ENCODE measurements around the gene SPECC1L. TPM values are rescaled to one million over a fixed set of nuclear protein-coding genes. Genes with fewer than 3 reads are reported as not detected.

SPECC1L gene
- total RNA-seq, 1 experiment from 2014 or later = 23.0 TPM

GRCh38 chr22:24367841-24368240 is 97.2 kb downstream of the SPECC1L start:
- H3K36me3 ChIP-seq (replicated peaks; ENCODE audit: control insufficient read depth, insufficient read depth, low read length) = peaks cover 16% of the 10 kb centered on the region

GRCh38 chr22:24370401-24370800 is 99.8 kb downstream of the SPECC1L start:
- Histone ChIP-seq H3K4me3 (ENCODE audit: insufficient read depth, low read depth, low read length) (no peak overlapping the region), H3K27me3 (ENCODE audit: control insufficient read depth, insufficient read depth, low read length) (no peaks in the 10 kb centered on the region), H3K36me3 (replicated peaks; ENCODE audit: control insufficient read depth, insufficient read depth, low read length) (peaks cover 14% of the 10 kb centered on the region)
- DNase-seq = no peak

More at GRCh38 chr22:24367841-24368240, 97.2 kb downstream of the SPECC1L start:
- DNase-seq = no peak
- H3K27me3 ChIP-seq (ENCODE audit: control insufficient read depth, insufficient read depth, low read length) = no peaks in the 10 kb centered on the region
- H3K4me3 ChIP-seq (ENCODE audit: insufficient read depth, low read depth, low read length) = no peak overlapping the region

- peaks cover 11% of the 10 kb centered on the region for H3K36me3 ChIP-seq (replicated peaks; ENCODE audit: control insufficient read depth, insufficient read depth, low read length)
- no peak for DNase-seq
- no peaks in the 10 kb centered on the region for H3K27me3 ChIP-seq (ENCODE audit: control insufficient read depth, insufficient read depth, low read length)
- H3K4me3 ChIP-seq (ENCODE audit: insufficient read depth, low read depth, low read length) = no peak overlapping the region
Measured at GRCh38 chr22:24376002-24376401, 105.4 kb downstream of the SPECC1L start.

DNA sequence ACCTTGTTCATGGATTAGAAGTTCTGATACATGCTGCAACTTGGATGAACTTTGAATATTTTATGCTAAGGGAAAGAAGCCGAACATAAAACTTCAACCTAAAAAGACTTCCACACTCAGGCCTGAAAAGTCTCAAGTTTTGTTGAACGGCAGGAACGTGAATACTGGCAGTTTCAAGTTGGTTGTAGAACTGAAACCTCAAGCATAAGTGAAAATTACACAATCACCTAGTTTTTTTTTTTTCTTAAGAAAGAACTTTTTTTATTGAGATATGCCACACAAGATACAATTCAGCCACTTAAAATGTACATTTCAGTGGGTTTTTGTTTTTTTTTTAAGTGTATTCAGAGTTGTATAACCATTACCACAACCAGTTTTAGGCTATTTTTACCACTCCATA is 106.0 kb downstream of the SPECC1L start:
- DNase-seq = no peak
- Histone ChIP-seq H3K4me3 (ENCODE audit: insufficient read depth, low read depth, low read length) (no peak overlapping the region), H3K27me3 (ENCODE audit: control insufficient read depth, insufficient read depth, low read length) (no peaks in the 10 kb centered on the region), H3K36me3 (replicated peaks; ENCODE audit: control insufficient read depth, insufficient read depth, low read length) (peaks cover 6% of the 10 kb centered on the region)

DNA sequence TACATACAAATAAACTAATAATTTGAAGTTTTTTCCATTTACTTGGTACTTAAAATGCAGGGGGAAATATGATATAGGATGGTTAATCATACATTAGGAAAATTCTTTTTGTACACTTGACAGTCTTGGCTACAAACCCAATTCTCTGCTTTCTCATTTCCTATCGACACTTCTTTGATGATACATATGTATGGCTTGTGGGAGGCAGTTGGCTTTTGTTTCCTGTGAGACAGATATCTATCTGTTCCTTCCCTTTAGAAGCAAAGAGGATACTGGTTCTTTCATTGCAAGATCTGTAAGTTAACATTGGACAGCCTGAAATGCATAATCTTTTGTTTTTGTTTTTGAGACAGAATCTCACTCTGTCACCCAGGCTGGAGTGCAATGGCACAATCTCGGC is 108.9 kb downstream of the SPECC1L start:
- Histone ChIP-seq H3K4me3 (ENCODE audit: insufficient read depth, low read depth, low read length) (no peak overlapping the region), H3K27me3 (ENCODE audit: control insufficient read depth, insufficient read depth, low read length) (no peaks in the 10 kb centered on the region), H3K36me3 (replicated peaks; ENCODE audit: control insufficient read depth, insufficient read depth, low read length) (peaks cover 4% of the 10 kb centered on the region)
- no peak for DNase-seq

- Histone ChIP-seq H3K27me3 (ENCODE audit: control insufficient read depth, insufficient read depth, low read length) (no peaks in the 10 kb centered on the region), H3K4me3 (ENCODE audit: insufficient read depth, low read depth, low read length) (no peak overlapping the region), H3K36me3 (replicated peaks; ENCODE audit: control insufficient read depth, insufficient read depth, low read length) (peaks cover 4% of the 10 kb centered on the region)
- DNase-seq = no peak
Measured at GRCh38 chr22:24380220-24380904, 109.7 kb downstream of the SPECC1L start.

DNA sequence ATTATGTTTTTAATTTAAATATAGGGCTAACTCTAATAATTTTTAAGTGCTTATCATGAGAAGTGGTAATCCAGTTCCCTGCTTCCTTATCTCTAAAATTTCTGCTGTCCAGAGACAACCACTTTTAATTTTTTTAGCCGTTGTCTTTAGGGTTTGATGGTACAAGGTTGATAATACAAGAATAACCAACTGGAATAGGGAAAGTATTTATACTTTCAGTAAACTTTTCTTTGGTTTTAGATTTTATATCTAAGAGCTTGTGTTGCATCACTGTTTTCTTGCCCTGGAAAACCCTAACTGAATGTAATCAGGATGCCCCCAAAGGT is 110.2 kb downstream of the SPECC1L start:
- H3K4me3 ChIP-seq (ENCODE audit: insufficient read depth, low read depth, low read length) = no peak overlapping the region
- DNase-seq = no peak
- no peaks in the 10 kb centered on the region for H3K27me3 ChIP-seq (ENCODE audit: control insufficient read depth, insufficient read depth, low read length)
- H3K36me3 ChIP-seq (replicated peaks; ENCODE audit: control insufficient read depth, insufficient read depth, low read length) = peaks cover 4% of the 10 kb centered on the region

GRCh38 chr22:24383061-24383460 is 112.4 kb downstream of the SPECC1L start:
- DNase-seq = no peak
- peaks cover 2% of the 10 kb centered on the region; the same call in 1 of the 2 replicates for H3K36me3 ChIP-seq (replicated peaks; ENCODE audit: control insufficient read depth, insufficient read depth, low read length)
- H3K4me3 ChIP-seq (ENCODE audit: insufficient read depth, low read depth, low read length) = no peak overlapping the region

GRCh38 chr22:24384131-24384530 is 113.5 kb downstream of the SPECC1L start:
- no peak for DNase-seq
- Histone ChIP-seq H3K4me3 (ENCODE audit: insufficient read depth, low read depth, low read length) (no peak overlapping the region), H3K27me3 (ENCODE audit: control insufficient read depth, insufficient read depth, low read length) (no peaks in the 10 kb centered on the region), H3K36me3 (replicated peaks; ENCODE audit: control insufficient read depth, insufficient read depth, low read length) (peaks cover 2% of the 10 kb centered on the region; the same call in 1 of the 2 replicates)

More at GRCh38 chr22:24383061-24383460, 112.4 kb downstream of the SPECC1L start:
- no peaks in the 10 kb centered on the region for H3K27me3 ChIP-seq (ENCODE audit: control insufficient read depth, insufficient read depth, low read length)

DNA sequence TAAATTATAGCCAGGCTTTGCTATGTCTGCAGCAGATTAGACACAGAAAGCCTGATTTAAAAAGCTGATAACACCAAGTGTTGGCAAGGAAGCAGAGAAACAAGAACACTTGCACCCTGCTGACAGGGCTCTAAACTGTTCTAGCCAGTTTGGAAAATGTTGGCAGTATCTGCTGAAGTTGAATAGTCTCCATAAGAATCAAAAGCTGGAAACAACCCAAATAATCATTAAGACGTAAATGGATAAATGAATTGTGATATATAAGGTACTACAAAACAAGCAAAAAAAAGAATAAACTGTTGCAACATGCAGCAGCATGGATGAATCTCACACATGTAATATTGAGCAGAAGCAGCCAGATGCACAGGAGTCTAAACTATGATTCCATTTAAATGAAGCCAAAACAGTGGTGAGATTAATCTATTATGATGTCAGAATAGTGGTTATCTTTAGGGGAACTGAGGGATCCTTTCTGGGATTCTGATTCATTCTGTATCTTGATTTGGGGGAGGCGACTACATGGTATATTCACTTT is 116.4 kb downstream of the SPECC1L start:
- no peak for DNase-seq
- no peak overlapping the region for H3K4me3 ChIP-seq (ENCODE audit: insufficient read depth, low read depth, low read length)
- H3K27me3 ChIP-seq (ENCODE audit: control insufficient read depth, insufficient read depth, low read length) = no peaks in the 10 kb centered on the region
- no peaks in the 10 kb centered on the region for H3K36me3 ChIP-seq (replicated peaks; ENCODE audit: control insufficient read depth, insufficient read depth, low read length)

DNA sequence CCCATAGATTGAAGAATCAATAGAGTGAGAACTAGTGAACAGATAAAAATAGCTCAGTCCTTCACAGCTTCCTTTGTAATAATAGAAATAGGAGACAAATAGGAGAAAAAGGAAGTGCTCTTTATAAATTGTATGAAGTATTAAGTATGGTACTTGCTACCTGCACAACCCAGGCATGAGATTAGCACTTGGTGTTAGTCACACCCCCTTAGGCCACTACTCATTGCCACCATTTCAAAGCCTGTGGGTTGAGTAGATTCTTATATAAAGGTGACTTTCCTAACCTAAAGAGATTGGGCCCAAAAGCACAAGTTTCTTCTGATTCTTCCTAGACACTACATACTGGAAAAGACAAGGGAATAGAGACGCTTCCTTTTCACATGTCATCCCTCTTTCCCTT is 119.0 kb downstream of the SPECC1L start:
- DNase-seq = no peak

DNA sequence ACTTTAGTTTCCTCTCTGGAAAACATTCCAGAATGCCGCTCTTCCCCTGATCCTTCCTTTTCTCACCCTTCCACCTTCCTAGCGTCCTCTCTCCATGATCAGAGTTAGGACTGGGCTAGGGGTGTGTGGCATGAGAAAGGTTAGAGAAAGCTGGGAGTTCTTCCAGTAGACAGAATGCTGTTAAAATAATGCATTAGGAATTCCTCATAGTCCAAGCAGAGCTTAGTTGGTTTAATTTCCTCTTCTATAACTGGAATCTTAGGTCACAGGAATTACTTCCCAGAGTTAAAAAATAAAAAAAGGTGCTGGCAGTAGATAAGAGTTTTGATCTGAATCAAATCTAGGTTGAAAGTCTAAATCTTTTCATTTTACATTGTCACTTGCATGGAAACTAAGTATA is 119.5 kb downstream of the SPECC1L start:
- DNase-seq = no peak
- Histone ChIP-seq H3K36me3 (replicated peaks; ENCODE audit: control insufficient read depth, insufficient read depth, low read length) (0 out of 2 replicates have a peak, but pooled peaks cover 2% of the 10 kb centered on the region), H3K27me3 (ENCODE audit: control insufficient read depth, insufficient read depth, low read length) (no peaks in the 10 kb centered on the region), H3K4me3 (ENCODE audit: insufficient read depth, low read depth, low read length) (no peak overlapping the region)

More for the DNA sequence above, 119.0 kb downstream of the SPECC1L start:
- Histone ChIP-seq H3K4me3 (ENCODE audit: insufficient read depth, low read depth, low read length) (no peak overlapping the region), H3K27me3 (ENCODE audit: control insufficient read depth, insufficient read depth, low read length) (no peaks in the 10 kb centered on the region), H3K36me3 (replicated peaks; ENCODE audit: control insufficient read depth, insufficient read depth, low read length) (0 out of 2 replicates have a peak, but pooled peaks cover 2% of the 10 kb centered on the region)

GRCh38 chr22:24390576-24390975 is 119.9 kb downstream of the SPECC1L start:
- H3K36me3 ChIP-seq (replicated peaks; ENCODE audit: control insufficient read depth, insufficient read depth, low read length) = 0 out of 2 replicates have a peak, but pooled peaks cover 2% of the 10 kb centered on the region
- H3K27me3 ChIP-seq (ENCODE audit: control insufficient read depth, insufficient read depth, low read length) = no peaks in the 10 kb centered on the region
- no peak for DNase-seq
- no peak overlapping the region for H3K4me3 ChIP-seq (ENCODE audit: insufficient read depth, low read depth, low read length)

DNA sequence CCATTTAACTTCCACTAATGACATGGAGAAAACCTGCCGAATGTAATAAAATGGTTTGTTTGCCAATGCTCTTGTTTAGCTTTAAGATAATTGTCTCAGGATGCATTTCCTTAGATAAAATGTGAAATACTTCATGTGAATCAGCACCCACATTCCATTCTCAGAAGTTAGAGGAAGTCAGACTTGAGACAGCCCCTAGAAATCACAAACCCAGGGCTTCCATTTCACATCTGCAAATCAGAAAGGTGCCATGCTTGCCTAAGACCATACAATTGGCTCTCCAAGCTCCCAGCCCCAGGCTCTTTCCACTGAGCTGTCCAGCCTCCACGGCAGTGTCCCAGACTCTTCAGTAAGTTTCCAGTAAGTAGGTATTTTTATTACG is 121.2 kb downstream of the SPECC1L start:
- Histone ChIP-seq H3K4me3 (ENCODE audit: insufficient read depth, low read depth, low read length) (no peak overlapping the region), H3K36me3 (replicated peaks; ENCODE audit: control insufficient read depth, insufficient read depth, low read length) (0 out of 2 replicates have a peak, but pooled peaks cover 2% of the 10 kb centered on the region), H3K27me3 (ENCODE audit: control insufficient read depth, insufficient read depth, low read length) (no peaks in the 10 kb centered on the region)
- DNase-seq = no peak

GRCh38 chr22:24392218-24392931 is 121.7 kb downstream of the SPECC1L start:
- no peak for DNase-seq
- Histone ChIP-seq H3K27me3 (ENCODE audit: control insufficient read depth, insufficient read depth, low read length) (no peaks in the 10 kb centered on the region), H3K36me3 (replicated peaks; ENCODE audit: control insufficient read depth, insufficient read depth, low read length) (0 out of 2 replicates have a peak, but pooled peaks cover 2% of the 10 kb centered on the region), H3K4me3 (ENCODE audit: insufficient read depth, low read depth, low read length) (no peak overlapping the region)

Measured in H7 (cell line).